Activated CD4-positive, alpha-beta T cell treated with anti-CD3 and anti-CD28 coated beads, Interleukin-10, Interleukin-2, amounts not matched to agents 100 ng/mL and 50 ng/mL, durations not matched to agents 16 hours and 8 hours (primary cell): ENCODE results near the gene ZNF556.

ENCODE experiments used
- DNase-seq: peaks from one replicate; pipeline ENCODE4 v3.0.0-alpha.2; 2020

The ZNF556 gene

DNA sequence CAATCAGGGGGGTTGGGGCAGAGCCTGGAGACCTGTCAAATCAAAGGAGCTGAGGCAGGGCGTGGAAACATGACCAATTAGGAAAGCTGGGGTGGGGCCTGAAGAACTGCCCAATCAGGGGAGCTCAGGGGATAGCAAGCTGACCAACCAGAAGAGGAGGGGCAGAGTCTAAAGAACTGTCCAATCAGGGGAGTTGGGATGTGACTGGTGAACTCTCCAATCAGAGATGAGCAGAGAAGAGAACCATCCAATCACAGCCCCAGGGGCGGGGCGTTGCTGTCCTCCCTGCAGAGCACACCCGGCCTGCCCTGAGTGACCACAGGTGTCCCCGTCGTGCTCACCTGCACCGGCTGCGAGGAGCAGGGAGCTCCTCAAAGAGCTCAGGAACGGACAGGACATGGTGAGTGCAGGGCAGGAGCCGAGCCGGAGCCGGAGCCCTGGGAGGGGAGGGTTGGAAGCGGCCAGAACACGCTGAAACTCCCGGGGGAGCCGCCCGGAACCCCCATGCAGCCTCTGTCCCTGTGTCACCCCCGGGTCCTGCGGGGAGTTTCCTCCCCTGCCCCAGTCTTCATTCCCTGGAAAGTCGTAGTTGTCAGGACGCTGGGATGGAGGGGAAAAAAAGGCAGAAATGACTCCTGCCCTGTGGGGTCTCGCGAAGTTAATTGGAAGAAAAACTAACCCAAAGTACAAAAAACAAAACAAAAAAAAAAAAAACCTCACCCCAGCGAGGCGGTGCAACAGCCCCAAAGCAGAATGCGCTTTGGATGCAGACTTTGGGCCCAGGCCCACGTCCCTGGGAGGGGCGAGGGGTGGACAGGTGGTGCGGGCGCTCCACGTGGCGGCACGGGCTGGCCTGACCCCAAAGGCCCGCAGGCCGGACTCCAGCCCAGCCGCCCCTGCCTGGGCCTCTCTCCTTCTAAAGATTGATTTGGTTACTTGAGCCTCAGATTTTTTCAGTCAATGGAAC is at the start of gene ZNF556:
Gene ZNF556 (plus strand): TSS at position 311 of the 967 bp plus-strand sequence. CDS start 87 bp downstream, at position 398.
- DNase-seq = no peak

DNA sequence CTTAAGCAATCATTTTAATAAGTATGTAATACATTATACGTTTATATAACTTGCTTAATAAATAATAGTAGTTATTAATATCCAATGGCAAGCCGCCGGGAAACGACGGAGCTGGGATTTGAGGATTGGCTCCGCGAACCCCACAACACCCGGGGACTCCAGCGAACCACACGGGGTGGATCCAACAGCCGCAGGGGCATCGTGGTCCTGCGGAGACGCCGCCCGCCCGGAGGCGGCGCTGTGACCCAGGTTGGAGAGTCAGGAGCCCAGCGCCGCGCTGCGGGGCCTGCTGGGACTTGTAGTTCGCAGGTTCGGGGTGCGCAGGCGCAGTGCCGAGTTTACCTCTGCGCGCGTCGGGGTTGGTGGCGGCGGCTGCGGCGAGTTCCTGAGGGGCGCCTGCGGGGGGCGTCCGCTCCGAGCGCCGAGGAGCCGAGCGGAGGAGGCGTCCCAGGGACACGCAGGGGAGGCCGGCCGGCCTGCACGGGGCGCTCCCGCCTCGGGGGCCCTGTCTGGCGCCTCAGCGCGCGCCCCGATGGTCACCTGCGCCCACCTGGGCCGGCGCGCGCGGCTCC is 47.5 kb upstream of the ZNF556 start, which contains the start of gene ZNF554:
Gene ZNF554 (plus strand): TSS at position 329 of the 572 bp plus-strand sequence. CDS start 204 bp downstream, at position 533.
- DNase-seq = peak; percentile 98

DNA sequence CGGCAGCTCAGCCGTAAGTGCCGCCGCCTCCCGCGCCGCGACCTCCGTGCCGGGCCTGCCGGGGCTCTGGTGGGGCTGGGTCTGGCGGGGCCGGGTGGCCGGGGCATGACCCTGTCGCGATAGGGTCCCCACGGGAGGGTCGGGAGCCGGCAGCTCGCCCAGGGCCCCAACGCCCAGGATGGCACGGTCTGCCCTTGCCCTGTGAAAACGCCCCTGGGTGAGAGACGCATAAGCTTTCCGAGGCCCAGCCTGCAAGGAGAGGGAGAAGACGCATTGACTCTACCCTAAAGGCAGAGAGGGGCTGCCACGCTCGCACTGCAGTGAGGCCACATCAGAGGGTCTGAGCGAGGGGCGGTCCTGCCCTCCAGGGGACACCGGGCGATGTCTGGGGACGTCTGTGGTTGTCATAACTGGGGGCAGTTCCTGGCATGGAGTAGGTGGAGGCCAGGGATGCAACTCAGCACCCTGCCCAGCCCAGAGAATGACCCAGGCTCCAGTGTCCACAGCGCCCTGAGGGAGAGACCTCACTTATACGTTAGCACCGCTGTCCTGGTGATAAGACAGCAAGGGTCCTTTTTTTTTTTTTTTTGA is 46.9 kb upstream of the ZNF556 start:
- no peak for DNase-seq

DNA sequence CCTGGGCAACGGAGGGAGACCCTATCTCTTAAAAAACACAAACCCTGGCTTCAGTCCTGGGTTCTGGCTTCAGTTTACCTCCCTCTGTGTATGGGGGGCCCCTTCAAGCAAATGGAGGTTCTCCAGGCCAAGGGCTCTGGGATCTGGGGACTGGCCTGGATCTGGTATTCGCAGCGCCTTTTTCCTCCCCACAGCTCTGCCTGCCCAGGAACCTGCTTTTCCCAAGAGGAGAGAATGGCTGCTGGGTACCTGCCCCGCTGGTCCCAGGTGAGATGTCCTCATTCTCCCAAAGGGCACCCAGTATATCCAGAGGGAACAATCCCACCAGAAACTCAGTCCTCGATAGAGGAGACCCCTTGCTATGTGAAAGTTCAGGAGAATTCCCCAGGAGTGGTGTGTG is 44.3 kb upstream of the ZNF556 start:
- no peak for DNase-seq

DNA sequence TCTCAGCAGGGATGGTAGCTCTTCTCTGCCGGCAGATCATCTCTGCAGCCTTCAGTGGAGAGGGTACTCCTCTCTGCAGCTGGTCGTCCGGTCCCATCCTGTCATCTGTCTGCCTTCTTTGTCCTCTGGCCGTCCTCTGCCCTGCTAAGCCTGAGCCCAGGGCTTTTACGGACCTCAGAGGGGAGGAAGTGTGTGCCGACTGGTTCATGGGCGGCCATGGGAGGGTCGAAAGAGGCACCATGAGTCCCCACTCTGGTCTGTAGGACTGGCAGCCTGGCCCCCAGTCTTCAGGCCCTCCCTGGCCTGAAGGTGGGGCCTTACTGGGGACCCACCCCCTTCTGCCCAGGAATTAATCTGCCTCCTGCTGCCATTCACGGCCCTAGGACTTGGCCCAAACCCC is 43.5 kb upstream of the ZNF556 start:
- DNase-seq = no peak

DNA sequence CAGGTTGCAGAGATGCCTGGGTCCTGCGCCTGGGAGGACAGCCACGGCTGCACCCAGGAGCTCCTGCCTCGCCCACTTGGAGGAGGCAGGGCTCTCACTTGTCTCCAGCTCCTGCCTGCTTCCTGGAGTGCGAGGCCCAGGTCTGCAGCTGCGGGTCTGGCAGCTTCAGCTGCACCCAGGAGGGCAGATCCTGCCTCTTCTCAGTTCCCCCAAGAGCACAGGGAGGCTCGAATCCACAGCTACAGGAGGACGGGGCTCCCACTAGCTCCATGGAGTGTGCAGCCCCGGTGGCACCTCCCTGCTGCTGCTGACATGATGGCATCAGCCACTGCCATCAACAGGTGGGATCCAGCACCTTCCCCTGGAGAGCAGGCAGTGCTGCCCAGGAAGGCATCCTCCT is 43.0 kb upstream of the ZNF556 start:
- no peak for DNase-seq

DNA sequence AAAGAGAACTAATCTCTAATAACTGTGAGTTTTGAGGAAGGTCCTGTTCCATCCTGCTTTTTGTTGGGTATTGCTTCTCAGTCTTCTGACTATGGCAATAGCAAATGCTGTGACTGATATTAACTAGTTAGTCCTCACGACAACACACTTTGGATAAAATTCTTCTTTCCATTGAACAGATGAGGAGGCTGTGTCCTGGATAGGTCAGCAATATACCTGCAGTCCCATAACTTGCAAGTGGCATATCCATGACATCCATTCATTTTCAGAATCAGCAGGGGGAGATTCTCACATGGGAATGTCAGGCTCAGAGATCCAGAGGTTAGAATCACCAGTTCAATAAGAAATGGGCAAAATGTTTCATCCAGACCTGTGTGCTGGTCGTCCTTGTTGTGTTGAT is 40.1 kb upstream of the ZNF556 start:
- DNase-seq = no peak

DNA sequence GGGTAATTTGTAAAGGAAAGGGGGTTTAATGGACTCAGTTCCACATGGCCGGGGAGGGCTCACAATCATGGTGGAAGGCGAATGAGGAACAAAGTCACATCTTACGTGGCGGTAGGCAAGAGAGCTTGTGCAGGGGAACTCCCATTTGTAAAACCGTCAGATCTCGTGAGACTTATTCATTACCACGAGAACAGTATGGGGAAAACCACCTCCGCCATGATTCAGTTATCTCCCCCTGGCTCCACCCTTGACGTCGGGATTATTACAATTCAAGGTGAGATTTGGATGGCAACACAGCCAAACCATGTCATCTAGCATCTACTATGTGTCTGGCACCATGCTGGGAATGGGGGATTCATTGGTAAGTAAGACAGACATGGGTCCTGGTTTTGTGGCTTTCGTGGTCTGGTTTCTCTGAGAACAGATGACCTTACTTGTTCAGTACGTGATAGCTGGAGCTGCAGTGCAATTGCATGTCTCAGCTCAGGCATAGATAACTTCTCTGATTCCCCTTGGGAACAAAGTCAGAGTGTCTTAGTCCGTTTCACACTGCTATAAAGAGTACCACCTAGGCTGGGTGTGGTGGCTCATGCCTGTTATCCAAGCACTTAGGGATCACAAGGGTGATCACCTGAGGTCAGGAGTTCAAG is 39.2 kb upstream of the ZNF556 start:
- no peak for DNase-seq

DNA sequence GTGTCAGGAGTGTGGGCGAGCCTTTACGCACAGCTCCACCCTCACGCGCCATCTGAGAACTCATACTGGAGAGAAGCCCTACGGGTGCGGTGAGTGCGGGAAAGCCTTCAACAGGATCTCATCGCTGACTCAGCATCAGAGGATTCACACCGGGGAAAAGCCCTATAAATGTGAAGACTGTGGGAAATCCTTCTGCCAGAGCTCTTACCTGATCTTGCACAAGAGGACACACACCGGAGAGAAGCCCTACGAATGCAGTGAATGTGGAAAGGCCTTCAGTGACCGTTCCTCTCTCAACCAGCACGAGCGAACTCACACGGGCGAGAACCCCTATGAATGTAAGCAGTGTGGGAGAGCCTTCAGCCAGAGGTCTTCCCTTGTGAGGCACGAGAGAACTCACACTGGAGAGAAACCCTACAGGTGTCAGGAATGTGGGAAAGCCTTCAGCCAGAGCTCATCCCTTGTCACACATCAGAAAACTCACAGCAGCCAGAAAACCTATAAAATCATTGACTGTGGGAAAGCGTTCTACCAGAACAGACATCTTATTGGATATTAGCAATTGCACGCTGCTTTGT is 32.8 kb upstream of the ZNF556 start:
- DNase-seq = no peak

DNA sequence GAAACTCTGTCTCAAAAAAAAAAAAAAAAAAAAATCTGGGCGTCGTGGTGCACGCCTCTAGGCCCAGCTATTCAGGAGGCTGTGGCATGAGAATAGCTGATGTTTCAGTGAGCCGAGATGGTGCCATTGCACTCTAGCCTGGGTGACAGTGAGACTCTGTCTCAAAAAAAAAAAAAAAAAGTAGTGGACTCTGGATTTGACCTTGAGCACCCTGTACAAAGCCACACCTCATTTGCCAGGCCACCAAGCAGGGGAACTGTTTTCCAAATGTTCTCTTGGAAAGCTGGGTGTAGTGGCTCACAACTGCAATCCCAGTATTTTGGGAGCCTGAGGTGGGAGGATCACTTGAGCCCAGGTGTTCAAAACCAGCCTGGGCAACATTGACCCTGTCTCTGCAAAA is 29.7 kb upstream of the ZNF556 start:
- DNase-seq = no peak

DNA sequence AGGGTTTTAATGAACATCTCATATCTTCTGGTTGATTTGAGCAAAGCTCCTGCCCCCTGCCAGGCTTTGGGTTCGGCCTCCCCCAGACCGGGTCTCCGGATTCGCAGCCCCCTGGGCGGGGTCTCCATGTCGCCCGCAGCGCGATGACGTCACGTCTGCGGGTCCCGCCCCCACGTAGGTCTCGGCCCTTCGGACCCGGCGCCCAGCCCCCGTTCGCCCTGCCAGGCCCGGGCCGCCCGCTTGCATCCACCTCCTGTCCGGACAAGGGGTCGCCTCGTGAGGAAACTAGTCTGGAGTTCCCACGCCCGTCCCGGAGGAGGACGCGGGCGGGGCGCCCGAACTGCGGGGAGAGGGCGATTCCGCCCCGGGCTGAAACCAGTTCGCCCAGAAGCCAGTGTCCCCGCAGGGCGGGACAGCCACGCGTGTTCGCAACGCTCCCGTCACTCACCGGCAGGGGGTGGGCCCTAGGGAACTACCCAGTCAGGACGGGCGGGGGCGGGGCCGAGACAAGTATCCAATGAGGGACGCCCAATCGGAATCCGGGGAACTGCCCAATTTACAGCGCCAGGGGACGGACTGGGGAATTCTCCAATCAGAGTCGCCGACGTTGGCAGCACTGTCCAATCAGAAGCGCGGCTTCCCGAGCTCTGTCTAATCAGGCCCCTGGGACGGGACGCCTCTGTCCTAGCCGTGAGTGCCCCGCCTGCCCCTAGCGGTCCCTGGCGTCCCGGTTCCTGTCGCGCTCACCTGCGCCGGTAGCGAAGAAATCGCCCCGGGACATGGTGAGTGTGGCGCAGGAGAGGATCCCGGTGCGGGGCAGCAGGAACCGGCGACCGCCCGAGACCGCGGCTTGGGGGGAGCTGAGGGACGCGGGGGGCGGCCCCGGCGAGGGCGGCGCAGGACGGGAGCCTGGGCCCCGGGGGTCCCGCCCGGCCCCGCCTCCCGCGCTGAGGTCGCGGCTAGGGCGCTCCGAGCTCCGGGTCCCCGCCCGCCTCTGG is 26.0 kb upstream of the ZNF556 start, which contains the start of gene ZNF555:
Gene ZNF555 (plus strand): TSS at position 682 of the 998 bp plus-strand sequence. CDS start 98 bp downstream, at position 780.
- DNase-seq = peak; percentile 97

DNA sequence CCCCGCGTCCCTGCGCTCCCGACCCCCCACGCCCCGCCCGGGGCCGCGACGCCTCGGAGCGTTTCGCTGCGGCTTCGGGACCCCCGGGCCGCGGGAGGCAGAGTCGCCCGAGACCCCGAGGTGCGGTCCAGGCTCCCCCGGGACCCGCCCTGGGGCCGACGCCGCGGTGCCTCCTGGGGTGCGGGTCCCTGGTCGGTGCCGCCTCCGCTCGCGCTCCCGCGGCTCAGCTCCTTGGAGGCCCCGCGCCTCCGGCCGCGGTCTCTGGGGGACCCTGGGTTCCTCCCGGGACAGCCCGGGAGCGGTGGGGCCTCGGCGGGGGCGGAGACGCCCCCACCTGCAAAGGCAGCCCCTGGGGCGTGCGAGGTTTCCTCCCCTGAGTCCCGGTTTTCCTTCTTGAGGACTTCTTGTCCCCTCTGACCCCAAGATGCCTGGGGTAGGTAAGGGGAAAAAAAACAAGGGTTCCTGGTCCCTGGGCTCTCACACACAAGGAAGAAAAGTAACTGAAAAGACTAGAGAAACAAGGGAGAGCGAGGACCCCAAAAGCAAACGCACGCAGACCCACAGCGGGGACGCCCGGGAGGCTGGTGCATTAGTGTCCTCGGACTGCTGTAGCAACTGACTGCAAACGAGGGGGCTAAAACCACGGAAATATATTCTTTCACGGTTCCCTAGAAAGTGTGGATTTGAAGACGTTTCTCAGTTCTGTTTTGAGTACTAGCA is 25.1 kb upstream of the ZNF556 start:
- no peak for DNase-seq

DNA sequence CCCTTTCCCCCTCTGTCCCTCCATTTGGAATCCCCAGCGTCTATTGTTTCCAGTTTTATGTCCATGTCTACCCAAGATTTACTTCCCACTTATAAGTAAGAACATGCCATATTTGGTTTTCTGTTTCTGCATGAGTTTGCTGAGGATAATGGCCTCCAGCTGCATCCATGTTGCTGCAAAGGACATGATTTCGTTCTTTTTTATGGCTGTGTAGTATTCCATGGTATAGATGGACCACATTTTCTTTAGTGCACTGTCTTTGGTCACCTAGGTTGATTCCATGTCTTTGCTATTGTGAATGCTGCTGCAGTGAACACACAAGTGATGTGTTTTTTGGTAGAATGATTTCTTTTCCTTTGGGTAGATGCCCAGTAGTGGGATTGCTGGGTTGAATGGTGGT is 22.0 kb upstream of the ZNF556 start:
- no peak for DNase-seq

DNA sequence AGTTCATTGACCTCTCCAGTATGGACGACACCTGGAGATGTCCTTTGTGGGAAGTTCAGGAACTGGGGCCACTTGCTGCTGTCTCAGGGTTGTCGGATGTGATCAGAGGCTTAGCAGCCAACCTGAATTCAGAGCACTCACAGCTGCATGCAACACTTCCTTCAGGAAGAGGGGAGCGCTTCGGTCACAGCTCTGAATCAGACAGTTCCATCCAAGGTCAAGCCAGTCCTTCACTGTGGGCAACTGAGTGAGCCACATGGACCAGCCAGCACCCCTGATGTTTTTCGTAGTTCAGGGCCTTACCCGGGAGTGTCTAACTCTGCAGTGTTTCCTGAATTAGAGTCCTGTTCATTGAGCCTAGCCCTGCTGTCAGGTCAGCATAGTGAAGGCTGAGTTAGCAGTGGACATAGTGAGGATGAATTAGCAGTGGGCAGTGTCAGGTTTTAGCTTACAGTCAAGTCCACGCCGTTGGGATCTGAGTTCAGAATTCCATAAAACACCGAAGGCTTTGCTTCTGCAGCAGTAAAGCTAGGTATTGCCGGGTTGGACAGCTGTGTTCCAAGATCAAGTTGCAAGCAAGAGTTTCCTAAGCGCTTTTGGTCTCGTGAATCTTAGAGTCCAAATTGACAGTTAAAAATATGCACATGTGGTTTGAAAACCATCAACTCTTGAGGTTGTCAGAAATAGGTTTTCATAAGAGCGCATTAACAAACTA is 20.8 kb upstream of the ZNF556 start:
- no peak for DNase-seq

DNA sequence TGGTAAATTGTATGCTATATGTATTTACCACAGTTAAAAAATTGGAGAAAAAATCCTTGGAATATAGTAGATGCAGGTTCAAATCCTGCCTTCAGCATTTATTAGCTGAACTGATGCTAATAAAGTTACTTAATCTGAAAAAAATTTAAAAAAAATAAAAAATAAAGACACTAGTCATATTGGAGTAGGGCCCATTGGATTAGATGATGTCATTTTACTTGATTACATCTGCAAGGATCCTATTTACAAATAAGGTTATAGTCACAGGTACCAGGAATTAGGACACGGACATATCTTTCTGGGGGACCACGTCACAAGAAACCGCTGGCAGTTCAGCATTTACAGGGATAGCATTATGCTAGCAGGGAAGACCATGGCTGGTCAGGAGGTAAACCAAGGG is 19.6 kb upstream of the ZNF556 start:
- no peak for DNase-seq

DNA sequence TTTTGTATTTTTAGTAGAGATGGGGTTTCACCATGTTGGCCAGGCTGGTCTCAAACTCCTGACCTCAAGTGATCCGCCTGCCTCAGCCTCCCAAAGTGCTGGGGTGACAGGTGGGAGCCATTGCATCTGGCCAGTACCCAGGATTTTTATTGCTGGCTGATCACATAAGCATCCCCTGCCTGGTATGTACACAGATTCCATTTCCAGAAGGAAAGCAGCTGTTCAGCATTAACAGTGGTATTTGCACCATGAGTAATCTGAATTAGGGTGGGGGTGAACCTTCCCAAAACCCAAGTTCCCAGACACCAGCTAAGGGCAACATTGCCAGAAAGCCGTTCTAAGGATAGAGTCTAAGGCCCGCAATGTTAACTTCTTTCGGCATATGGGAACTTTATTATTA is 18.5 kb upstream of the ZNF556 start:
- no peak for DNase-seq

DNA sequence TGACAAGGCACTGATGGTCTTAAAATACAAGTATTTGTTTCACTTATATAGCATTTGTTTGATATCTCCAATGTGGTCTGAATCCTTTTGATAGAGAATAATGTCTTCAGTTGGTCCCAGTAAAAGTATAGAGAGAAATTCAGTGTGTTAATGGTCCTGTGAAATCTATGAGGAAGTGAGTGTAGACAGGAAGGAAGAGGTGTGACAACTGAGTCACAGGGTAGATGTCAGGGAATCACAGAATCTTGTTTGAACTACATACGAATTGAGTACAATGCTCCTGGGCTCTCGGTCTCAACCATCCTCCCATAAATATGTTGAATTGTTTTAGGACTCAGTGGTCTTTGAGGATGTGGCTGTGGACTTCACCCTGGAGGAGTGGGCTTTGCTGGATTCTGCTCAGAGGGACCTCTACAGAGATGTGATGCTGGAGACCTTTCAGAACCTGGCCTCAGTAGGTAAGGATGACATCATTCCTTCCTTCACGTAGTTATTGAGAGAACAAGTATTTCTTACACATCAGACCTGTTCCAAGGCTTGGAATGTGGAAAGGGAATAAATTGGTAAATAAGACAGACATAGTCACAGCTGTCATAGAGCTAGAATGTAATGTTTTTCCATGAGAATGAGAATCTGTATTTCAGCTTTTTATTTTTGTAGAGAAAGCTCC is 16.7 kb upstream of the ZNF556 start:
- DNase-seq = no peak

DNA sequence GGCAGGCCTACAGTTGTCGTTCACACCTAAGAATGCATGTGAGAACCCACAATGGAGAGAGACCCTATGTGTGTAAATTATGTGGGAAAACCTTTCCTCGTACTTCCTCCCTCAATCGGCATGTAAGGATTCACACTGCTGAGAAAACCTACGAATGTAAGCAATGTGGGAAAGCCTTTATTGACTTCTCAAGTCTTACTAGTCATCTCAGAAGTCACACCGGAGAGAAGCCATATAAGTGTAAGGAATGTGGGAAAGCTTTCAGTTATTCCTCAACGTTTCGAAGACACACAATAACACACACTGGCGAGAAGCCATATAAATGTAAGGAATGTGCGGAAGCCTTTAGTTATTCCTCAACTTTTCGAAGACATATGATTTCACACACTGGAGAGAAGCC is 14.5 kb upstream of the ZNF556 start:
- DNase-seq = no peak

DNA sequence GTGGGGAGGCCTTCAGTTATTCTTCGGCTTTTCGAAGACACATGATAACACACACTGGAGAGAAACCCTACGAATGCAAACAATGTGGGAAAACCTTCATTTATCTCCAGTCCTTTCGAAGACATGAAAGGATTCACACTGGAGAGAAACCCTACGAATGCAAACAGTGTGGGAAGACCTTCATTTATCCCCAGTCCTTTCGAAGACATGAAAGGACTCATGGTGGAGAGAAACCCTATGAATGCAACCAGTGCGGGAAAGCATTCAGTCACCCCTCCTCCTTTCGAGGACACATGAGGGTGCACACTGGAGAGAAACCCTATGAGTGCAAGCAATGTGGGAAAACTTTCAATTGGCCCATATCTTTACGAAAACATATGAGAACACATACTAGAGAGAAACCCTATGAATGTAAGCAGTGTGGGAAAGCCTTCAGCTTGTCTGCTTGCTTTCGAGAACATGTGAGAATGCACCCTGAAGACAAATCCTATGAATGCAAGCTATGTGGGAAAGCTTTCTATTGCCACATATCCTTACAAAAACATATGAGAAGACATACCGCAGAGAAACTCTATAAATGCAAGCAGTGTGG is 14.0 kb upstream of the ZNF556 start:
- DNase-seq = no peak
